GM12891 (cell line): ENCODE data around the gene ACTR1A.
"Not testable (repeated sequence)": the region's sequence is repeated elsewhere in the genome, so short reads cannot be mapped to it uniquely, and the experiment has no call there.

Source experiments
- DNase-seq: peaks from one replicate; pipeline ENCODE4 v3.0.0; 2011; ENCODE audit warnings: low spot score; ENCODE audit not compliant: insufficient read length
- FAIRE-seq: peaks from 2 replicates; lab custom pipeline; 2011; peaks lifted over from hg19 to GRCh38; lab: Jason Lieb, UNC
- PAX5 ChIP-seq: IDR thresholded peaks from 2 replicates; pipeline ENCODE4 v1.6.1; 2011; ENCODE audit warnings: low read length, moderate library complexity, mild to moderate bottlenecking; ENCODE audit not compliant: insufficient read depth, severe bottlenecking
- POLR2A ChIP-seq: IDR thresholded peaks from 2 replicates; pipeline ENCODE4 v1.6.1; 2011; ENCODE audit warnings: low read depth, low read length, control low read depth
- POLR2AphosphoS5 ChIP-seq: IDR thresholded peaks from 2 replicates; pipeline ENCODE4 v1.6.1; 2011; ENCODE audit warnings: low read depth, low read length, control low read depth
- POU2F2 ChIP-seq: IDR thresholded peaks from 2 replicates; pipeline ENCODE4 v1.6.1; 2011; ENCODE audit warnings: low read depth, mild to moderate bottlenecking, control low read depth, low read length, moderate library complexity
- SPI1 ChIP-seq: IDR thresholded peaks from 2 replicates; pipeline ENCODE4 v1.6.1; 2011; ENCODE audit warnings: low read depth, low read length, control low read depth
- TAF1 ChIP-seq: IDR thresholded peaks from 2 replicates; pipeline ENCODE4 v1.6.1; 2011; ENCODE audit warnings: low read depth, low read length, control low read depth

The ACTR1A gene

DNA sequence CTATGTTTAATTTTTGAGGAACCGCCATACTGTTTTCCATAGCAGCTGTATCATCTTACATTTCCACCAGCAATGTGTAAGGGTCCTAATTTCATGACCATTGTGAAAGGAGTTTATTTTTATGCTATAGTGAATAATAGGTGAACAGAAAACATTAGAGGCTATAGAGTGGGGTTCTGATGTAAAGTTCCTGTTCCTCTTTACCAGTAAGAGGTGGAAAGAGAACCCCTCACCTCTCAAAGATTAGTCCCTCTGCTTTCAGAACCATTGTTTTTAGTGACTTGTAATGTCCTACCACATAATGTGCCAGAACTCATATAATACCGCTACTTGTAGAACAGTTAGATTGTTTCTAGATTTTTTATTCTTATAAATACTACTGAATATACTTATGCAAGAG is 35.4 kb upstream of the ACTR1A start:
- FAIRE-seq = no peak
- no peak for DNase-seq
- TF ChIP-seq POLR2A (no peak), SPI1 (peak; percentile 74)

DNA sequence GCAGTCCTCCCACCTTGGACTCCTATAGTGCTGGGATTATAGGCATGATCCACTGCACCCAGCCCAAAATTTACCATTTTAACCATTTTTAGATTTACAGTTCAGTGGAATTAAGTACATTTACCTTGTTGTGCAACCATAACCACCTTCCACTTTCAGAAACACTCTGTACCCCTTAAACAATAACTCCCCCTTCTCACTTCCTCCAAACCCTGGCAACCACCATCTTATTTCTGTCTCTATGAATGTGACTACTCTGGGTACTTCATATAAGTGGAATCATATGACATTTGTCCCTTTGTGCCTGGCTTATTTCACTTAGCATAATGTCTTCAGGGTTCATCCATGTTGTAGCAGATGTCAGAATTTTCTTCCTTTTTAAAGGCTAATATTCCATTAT is 34.9 kb upstream of the ACTR1A start:
- FAIRE-seq (no peak), DNase-seq (no peak)
- peak; percentile 84 for TF ChIP-seq SPI1
- TF ChIP-seq POLR2AphosphoS5 = no peak

DNA sequence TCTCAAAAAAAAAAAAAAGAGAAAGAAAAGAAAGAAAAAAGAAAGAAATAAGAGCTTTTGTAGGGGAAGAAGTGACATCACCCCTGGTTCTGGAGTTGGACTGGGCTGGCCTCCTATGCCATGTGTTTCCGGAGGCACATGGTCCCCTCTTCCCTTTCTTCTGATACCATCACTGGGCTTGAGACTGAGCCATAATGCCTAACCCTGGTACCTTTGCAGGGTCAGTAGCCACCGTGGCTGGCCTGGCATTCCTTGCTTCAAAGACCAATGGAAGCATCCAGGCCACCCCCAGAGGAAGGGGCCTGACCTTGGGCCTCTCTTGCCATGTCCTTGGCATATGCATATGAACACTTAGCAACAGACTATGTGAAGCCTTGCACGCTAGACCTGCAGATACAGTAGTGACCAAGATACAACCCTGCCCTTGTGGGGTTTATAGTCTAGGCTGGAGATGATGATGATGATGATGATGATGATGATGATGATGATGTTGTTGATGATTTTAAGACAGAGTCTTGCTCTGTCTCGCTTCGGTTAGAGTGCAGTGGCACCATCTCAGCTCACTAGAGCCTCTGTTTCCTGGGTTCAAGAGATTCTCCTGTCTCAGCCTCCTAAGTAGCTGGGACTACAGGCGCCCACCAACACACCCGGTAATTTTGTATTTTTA is 33.1 kb upstream of the ACTR1A start:
- FAIRE-seq (no peak), DNase-seq (no peak)
- TF ChIP-seq TAF1 = no peak
- no peak for TF ChIP-seq POLR2A
- TF ChIP-seq SPI1 = no peak
- TF ChIP-seq PAX5 = no peak
- TF ChIP-seq POU2F2 = no peak
- TF ChIP-seq POLR2AphosphoS5 = no peak

DNA sequence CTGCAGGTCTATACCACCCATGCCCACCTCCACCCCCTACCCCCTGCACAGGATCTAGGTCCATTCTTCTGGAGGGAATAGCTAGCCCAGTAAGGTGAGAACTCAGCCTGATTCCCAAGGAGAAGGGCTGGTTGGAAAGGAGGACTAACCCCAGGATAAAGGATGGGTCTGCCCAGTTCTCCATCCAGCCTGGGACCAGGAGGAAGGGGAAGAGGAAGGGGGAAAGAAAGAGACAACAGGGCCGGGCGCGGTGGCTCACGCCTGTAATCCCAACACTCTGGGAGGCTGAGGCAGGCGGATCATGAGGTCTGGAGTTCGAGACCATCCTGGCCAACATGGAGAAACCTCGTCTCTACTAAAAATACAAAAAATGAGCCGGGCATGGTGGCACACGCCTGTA is 32.5 kb upstream of the ACTR1A start:
- DNase-seq, FAIRE-seq: not testable (repeated sequence)

DNA sequence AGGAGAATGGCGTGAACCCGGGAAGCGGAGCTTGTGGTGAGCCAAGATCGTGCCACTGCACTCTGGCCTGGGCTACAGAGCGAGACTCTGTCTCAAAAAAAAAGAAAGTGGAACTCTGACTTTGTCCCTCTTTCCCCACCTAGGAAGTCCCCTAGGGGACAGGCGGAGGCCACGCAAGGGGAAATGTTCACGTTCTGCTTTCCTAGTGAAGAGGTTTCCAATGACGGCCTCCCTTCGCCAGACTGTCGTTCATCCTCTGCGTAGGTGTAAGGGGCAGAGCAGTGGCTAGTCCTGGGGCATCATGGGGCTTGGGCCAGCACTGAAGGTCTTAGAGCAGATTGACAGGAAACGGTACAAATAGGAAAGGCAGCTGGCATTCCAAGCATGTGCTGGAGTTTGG is 31.8 kb upstream of the ACTR1A start:
- TF ChIP-seq POLR2A (no peak), TAF1 (no peak), POU2F2 (no peak), SPI1 (no peak), PAX5 (no peak), POLR2AphosphoS5 (no peak)
- FAIRE-seq = no peak
- no peak for DNase-seq

DNA sequence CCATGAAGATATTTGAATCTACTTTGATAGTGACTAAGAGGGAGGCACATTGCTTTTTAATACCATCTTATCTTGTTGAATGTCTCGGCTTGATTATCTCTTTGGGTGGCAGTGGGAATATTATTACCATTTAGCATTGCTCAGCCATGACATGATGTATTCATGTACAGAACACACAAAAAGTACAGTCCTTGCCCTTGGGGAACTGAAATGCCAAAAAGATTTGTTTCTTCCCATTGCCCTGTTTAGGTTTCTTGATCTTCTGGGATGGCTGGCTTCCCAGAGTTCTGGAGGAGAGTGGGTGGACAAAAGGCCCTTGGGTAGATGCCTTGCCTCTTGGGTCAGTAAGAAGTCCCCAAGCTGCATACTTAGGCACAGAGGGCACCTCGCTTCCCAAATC is 25.0 kb upstream of the ACTR1A start:
- FAIRE-seq (no peak), DNase-seq (no peak)
- TF ChIP-seq SPI1 (no peak), POU2F2 (no peak), POLR2A (no peak), POLR2AphosphoS5 (no peak), PAX5 (no peak), TAF1 (no peak)

DNA sequence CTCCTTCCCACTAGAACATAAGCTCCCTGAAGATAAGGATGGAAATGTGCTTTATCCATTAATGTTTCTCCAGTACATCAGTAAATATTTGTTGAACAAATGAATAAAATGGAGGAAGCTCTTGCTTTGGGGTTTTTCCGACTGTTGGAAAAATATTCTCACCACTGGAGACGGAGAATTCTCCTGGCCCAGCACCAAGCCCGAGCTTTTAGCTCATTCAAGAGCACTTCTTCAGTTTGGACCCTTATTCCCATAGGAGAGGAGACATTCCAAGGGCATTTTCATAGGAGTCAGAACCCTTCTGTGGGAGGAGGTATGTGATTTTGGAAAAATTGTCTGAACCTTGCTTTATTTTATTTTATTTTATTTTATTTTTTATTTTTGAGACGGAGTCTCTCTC is 22.2 kb upstream of the ACTR1A start:
- TF ChIP-seq PAX5 (no peak), POLR2A (no peak), POU2F2 (no peak), TAF1 (no peak), POLR2AphosphoS5 (no peak), SPI1 (no peak)
- FAIRE-seq (no peak), DNase-seq (no peak)

DNA sequence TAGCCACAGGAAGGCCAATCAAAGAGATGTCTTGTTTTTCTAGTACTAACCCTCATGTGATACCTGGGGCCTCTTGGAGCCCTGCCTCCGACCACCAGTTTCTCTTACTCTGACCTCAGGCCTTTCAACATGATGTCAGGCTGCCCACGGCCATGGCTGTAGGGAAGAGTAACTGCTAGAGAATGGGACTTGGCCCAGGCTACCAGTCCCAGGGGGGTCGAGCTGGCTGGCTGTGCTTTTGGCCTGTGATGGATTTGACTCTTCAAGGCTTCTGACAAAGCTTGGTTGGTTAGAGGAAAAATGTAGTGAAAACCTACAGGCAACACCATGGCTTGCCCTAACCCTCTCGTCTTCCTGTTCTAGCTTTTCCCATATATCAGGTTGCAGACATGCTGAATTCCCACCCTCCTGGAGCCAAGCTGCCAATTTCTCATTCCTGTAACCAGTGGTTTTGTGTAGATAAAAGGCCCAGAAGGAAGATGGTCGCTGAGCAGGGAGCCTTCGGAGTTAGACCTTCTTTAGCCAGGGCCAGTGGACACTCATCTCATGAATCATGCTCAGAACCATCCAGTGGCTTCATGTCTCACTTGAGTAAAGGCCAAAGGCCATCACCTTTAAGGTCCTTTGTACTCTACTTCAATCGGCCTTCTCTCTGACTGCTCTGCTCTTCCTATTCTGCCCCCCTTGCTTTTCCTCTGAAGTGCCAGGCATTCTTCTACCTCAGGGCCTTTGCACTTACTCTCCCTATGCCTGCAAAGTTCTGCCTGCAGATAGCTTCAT is 20.9 kb upstream of the ACTR1A start:
- FAIRE-seq (no peak), DNase-seq (no peak)
- no peak for TF ChIP-seq POLR2AphosphoS5
- no peak for TF ChIP-seq POLR2A

DNA sequence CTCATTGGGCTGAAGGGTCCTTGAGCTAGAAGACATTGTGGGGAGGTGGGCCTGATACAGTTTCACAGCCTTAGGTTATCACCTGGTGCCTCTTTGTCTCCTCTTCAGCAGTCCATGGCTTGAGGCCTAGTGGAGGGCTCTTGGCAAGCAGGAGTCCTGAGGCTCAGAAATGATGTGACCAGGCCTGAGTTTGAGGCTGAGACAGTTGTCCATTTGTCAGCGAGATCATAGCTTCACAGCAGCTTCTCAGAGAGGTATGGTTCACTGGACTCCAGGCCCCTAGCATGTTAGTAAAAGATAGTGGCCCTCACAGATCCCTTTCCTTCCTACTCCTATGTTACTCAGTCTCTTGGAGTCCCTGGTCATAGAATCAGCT is 20.4 kb upstream of the ACTR1A start:
- FAIRE-seq (no peak), DNase-seq (no peak)
- TF ChIP-seq POLR2AphosphoS5 = no peak
- TF ChIP-seq PAX5 = no peak
- no peak for TF ChIP-seq POLR2A
- TF ChIP-seq SPI1 = no peak
- no peak for TF ChIP-seq POU2F2
- no peak for TF ChIP-seq TAF1

DNA sequence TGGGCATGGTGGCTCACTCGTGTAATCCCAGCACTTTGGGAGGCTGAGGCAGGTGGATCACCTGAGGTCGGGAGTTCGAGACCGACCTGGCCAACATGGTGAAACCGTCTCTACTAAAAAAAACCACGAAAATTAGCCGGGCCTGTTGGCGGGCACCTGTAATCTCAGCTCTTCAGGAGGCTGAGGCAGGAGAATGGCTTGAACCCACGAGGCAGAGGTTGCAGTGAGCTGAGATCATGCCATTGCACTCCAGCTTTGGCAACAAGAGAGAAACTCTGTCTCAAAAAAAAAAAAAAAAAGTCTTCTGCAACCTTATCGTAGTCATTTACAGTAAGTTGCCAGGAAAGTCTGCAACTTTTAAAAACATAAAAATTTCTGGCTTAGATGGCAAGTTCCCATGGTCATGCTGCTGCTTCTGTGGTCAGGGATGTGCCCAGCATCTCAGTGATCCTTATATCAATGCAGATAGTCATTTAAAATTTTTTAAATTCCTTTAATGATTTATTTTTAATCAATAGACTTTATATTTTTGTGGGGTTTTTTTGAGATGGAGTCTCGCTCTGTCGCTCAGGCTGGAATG is 16.8 kb upstream of the ACTR1A start:
- DNase-seq (no peak), FAIRE-seq (no peak)
- TF ChIP-seq POU2F2 = no peak
- TF ChIP-seq POLR2A = no peak
- no peak for TF ChIP-seq PAX5
- no peak for TF ChIP-seq POLR2AphosphoS5
- TF ChIP-seq SPI1 = no peak
- no peak for TF ChIP-seq TAF1
